NCI-H1092 treated with DMSO at 0.1 percent for 48 hours (cell line): ENCODE results near the gene EML2.
"Not testable (repeated sequence)": the region's sequence is repeated elsewhere in the genome, so short reads cannot be mapped to it uniquely, and the experiment has no call there.

Source experiments
- DNase-seq: peaks from one replicate; lab custom pipeline; 2025; lab: John Stamatoyannopoulos, UW

Gene EML2

GRCh38 chr19:45615795-45616703, 23.1 kb downstream of the EML2 start:
- DNase-seq: no peak

GRCh38 chr19:45615056-45615455, 24.1 kb downstream of the EML2 start:
- not testable (repeated sequence) for DNase-seq

- no peak for DNase-seq
Measured at GRCh38 chr19:45613926-45614725, 25.1 kb downstream of the EML2 start.

GRCh38 chr19:45608948-45609347, 30.2 kb downstream of the EML2 start:
- DNase-seq: no peak

- DNase-seq: peak; percentile 8
Measured at GRCh38 chr19:45607071-45608029, 31.8 kb downstream of the EML2 start.

GRCh38 chr19:45601524-45602374, 37.4 kb downstream of the EML2 start, which contains the start of gene GPR4:
TSS of gene GPR4 (minus strand) at chr19:45602212. CDS start at chr19:45591866, 10,346 bp downstream.
- no peak for DNase-seq

GRCh38 chr19:45601115-45601514, 38.1 kb downstream of the EML2 start:
- DNase-seq: no peak

- no peak for DNase-seq
Measured at GRCh38 chr19:45600340-45600885, 38.8 kb downstream of the EML2 start.

- peak; percentile 4 for DNase-seq
Measured at GRCh38 chr19:45599286-45599685, 39.9 kb downstream of the EML2 start.

GRCh38 chr19:45598267-45599001, 40.8 kb downstream of the EML2 start:
- DNase-seq: no peak

- DNase-seq: no peak
Measured at GRCh38 chr19:45597425-45598111, 41.6 kb downstream of the EML2 start.

- DNase-seq: no peak
Measured at GRCh38 chr19:45595814-45596213, 43.4 kb downstream of the EML2 start.

- no peak for DNase-seq
Measured at GRCh38 chr19:45593520-45593919, 45.7 kb downstream of the EML2 start.

GRCh38 chr19:45592366-45592765, 46.8 kb downstream of the EML2 start:
- DNase-seq: no peak

- DNase-seq: no peak
Measured at GRCh38 chr19:45591638-45592005, 47.6 kb downstream of the EML2 start.

GRCh38 chr19:45591004-45591637, 48.1 kb downstream of the EML2 start:
- peak; percentile 12 for DNase-seq

- no peak for DNase-seq
Measured at GRCh38 chr19:45590300-45591003, 48.7 kb downstream of the EML2 start.

GRCh38 chr19:45589768-45590167, 49.4 kb downstream of the EML2 start:
- no peak for DNase-seq
